ENCODE data around the gene IL36B.

Gene IL36B

GRCh38 chr2:113060796-113061195 lies 8.1 kb upstream of the IL36B start:
- H3K4me2 ChIP-seq = no peak overlapping the region
- peaks cover 0 to 4% (median 0%) of the 10 kb centered on the region in 10 experiments; a peak in 1 of 20 replicates for H3K4me1 ChIP-seq
- no peak for TF ChIP-seq Cebpa-rat (IDR thresholded peaks at IDR 0.05)
- H3K27me3 ChIP-seq = no peaks in the 10 kb centered on the region
- H3K27ac ChIP-seq = no peak overlapping the region
- H3K9me3 ChIP-seq (replicated peaks in 1 of 11) = peaks cover 10 to 22% (median 16%) of the 10 kb centered on the region in 11 experiments
- H3K4me3 ChIP-seq = no peak overlapping the region
- no peak overlapping the region for H3K9ac ChIP-seq
- no peaks in the 10 kb centered on the region for H4K20me1 ChIP-seq
- H3K36me3 ChIP-seq = no peaks in the 10 kb centered on the region

GRCh38 chr2:113060396-113060795 lies 7.7 kb upstream of the IL36B start:
- Histone ChIP-seq H3K9me3 (replicated peaks in 1 of 11) (peaks cover 14 to 22% (median 19%) of the 10 kb centered on the region in 11 experiments), H3K9ac (no peak overlapping the region), H3K4me3 (no peak overlapping the region), H3K27me3 (no peaks in the 10 kb centered on the region), H3K36me3 (0 out of 22 replicates have a peak, but pooled peaks cover 0 to under 1% (median 0%) of the 10 kb centered on the region in 11 experiments), H3K4me2 (no peak overlapping the region), H4K20me1 (no peaks in the 10 kb centered on the region), H3K4me1 (peaks cover 0 to 4% (median 0%) of the 10 kb centered on the region in 10 experiments; a peak in 1 of 20 replicates), H3K27ac (no peak overlapping the region)
- no peak for TF ChIP-seq Cebpa-rat (IDR thresholded peaks at IDR 0.05)

GRCh38 chr2:113058998-113059960 lies 6.6 kb upstream of the IL36B start, which contains the start of gene IL36RN:
TSS of gene IL36RN (plus strand) at chr2:113059198. CDS start at chr2:113059439, 241 bp downstream.
- Histone ChIP-seq H3K4me2 (no peak within 1 kb of the TSS), H3K9ac (no peak within 1 kb of the TSS), H3K27me3 (no peaks in the 10 kb centered on the region), H3K36me3 (0 out of 22 replicates have a peak, but pooled peaks cover 0 to 5% (median 0%) of the 10 kb centered on the region in 11 experiments), H3K4me1 (peaks cover 0 to 4% (median 0%) of the 10 kb centered on the region in 10 experiments; a peak in 1 of 20 replicates), H3K27ac (no peak within 1 kb of the TSS), H3K9me3 (replicated peaks in 1 of 11) (peaks cover 22 to 26% (median 23%) of the 10 kb centered on the region in 11 experiments), H3K4me3 (no peak within 1 kb of the TSS), H4K20me1 (no peaks in the 10 kb centered on the region)
- no peak for TF ChIP-seq Cebpa-rat (IDR thresholded peaks at IDR 0.05)

- Histone ChIP-seq H3K4me3 (no peak overlapping the region), H4K20me1 (no peaks in the 10 kb centered on the region), H3K4me2 (no peak overlapping the region), H3K27ac (no peak overlapping the region), H3K27me3 (no peaks in the 10 kb centered on the region), H3K9me3 (replicated peaks in 1 of 11) (peaks cover 29 to 33% (median 31%) of the 10 kb centered on the region in 11 experiments), H3K36me3 (0 out of 22 replicates have a peak, but pooled peaks cover 0 to 5% (median 0%) of the 10 kb centered on the region in 11 experiments), H3K9ac (no peak overlapping the region), H3K4me1 (peaks cover 0 to 4% (median 0%) of the 10 kb centered on the region in 10 experiments; a peak in 1 of 20 replicates)
- TF ChIP-seq Cebpa-rat (IDR thresholded peaks at IDR 0.05) = no peak
Observed at GRCh38 chr2:113058411-113058994, 5.8 kb upstream of the IL36B start.

GRCh38 chr2:113057117-113057516 lies 4.5 kb upstream of the IL36B start:
- no peak overlapping the region for H3K9ac ChIP-seq
- peaks cover 0 to 4% (median 0%) of the 10 kb centered on the region in 10 experiments; a peak in 1 of 20 replicates for H3K4me1 ChIP-seq
- peaks cover 30 to 42% (median 36%) of the 10 kb centered on the region in 11 experiments for H3K9me3 ChIP-seq (replicated peaks in 1 of 11)
- no peak overlapping the region for H3K4me3 ChIP-seq
- H3K36me3 ChIP-seq = 0 out of 22 replicates have a peak, but pooled peaks cover 0 to 5% (median 0%) of the 10 kb centered on the region in 11 experiments
- no peaks in the 10 kb centered on the region for H4K20me1 ChIP-seq
- no peak for TF ChIP-seq Cebpa-rat (IDR thresholded peaks at IDR 0.05)
- H3K4me2 ChIP-seq = no peak overlapping the region
- H3K27ac ChIP-seq = no peak overlapping the region
- H3K27me3 ChIP-seq = no peaks in the 10 kb centered on the region

- no peaks in the 10 kb centered on the region for H4K20me1 ChIP-seq
- TF ChIP-seq Cebpa-rat (IDR thresholded peaks at IDR 0.05) = no peak
- H3K27ac ChIP-seq = no peak overlapping the region
- no peak overlapping the region for H3K9ac ChIP-seq
- H3K4me1 ChIP-seq = peaks cover 0 to 4% (median 0%) of the 10 kb centered on the region in 10 experiments; a peak in 1 of 20 replicates
- H3K9me3 ChIP-seq (replicated peaks in 1 of 11) = peaks cover 30 to 44% (median 36%) of the 10 kb centered on the region in 11 experiments
- no peaks in the 10 kb centered on the region for H3K27me3 ChIP-seq
- 0 out of 22 replicates have a peak, but pooled peaks cover 0 to 5% (median 0%) of the 10 kb centered on the region in 11 experiments for H3K36me3 ChIP-seq
- no peak overlapping the region for H3K4me3 ChIP-seq
- H3K4me2 ChIP-seq = no peak overlapping the region
Observed at GRCh38 chr2:113056521-113056920, 3.9 kb upstream of the IL36B start.

GRCh38 chr2:113054066-113054465 lies 1.4 kb upstream of the IL36B start:
- Histone ChIP-seq H3K4me3 (no peak overlapping the region), H3K27me3 (no peaks in the 10 kb centered on the region), H4K20me1 (no peaks in the 10 kb centered on the region), H3K36me3 (0 out of 22 replicates have a peak, but pooled peaks cover 0 to 5% (median 0%) of the 10 kb centered on the region in 11 experiments), H3K4me1 (no peaks in the 10 kb centered on the region), H3K27ac (no peak overlapping the region), H3K9ac (no peak overlapping the region), H3K9me3 (replicated peaks in 1 of 11) (peaks cover 41 to 64% (median 50%) of the 10 kb centered on the region in 11 experiments), H3K4me2 (no peak overlapping the region)
- TF ChIP-seq Cebpa-rat (IDR thresholded peaks at IDR 0.05) = no peak

- H3K9me3 ChIP-seq (replicated peaks in 1 of 11) = peaks cover 41 to 64% (median 50%) of the 10 kb centered on the region in 11 experiments
- H3K4me2 ChIP-seq = no peak overlapping the region
- H3K9ac ChIP-seq = no peak overlapping the region
- H4K20me1 ChIP-seq = no peaks in the 10 kb centered on the region
- H3K4me1 ChIP-seq = no peaks in the 10 kb centered on the region
- H3K27me3 ChIP-seq = no peaks in the 10 kb centered on the region
- TF ChIP-seq Cebpa-rat (IDR thresholded peaks at IDR 0.05) = no peak
- no peak overlapping the region for H3K27ac ChIP-seq
- 0 out of 22 replicates have a peak, but pooled peaks cover 0 to 5% (median 0%) of the 10 kb centered on the region in 11 experiments for H3K36me3 ChIP-seq
- H3K4me3 ChIP-seq = no peak overlapping the region
Observed at GRCh38 chr2:113053666-113054065, 999 bp upstream of the IL36B start.

Data from BLaER1 treated with 17β-estradiol and CSF1 and Interleukin-3, amounts not matched to agents 10 nM and 100 nM (cell line).